DMS79 (cell line): ENCODE results near the gene CPSF4.
"Not testable (repeated sequence)": the region's sequence is repeated elsewhere in the genome, so short reads cannot be mapped to it uniquely, and the experiment has no call there.

ENCODE experiments used
- DNase-seq: peaks from one replicate; lab custom pipeline; 2025; lab: John Stamatoyannopoulos, UW

The CPSF4 gene

DNA sequence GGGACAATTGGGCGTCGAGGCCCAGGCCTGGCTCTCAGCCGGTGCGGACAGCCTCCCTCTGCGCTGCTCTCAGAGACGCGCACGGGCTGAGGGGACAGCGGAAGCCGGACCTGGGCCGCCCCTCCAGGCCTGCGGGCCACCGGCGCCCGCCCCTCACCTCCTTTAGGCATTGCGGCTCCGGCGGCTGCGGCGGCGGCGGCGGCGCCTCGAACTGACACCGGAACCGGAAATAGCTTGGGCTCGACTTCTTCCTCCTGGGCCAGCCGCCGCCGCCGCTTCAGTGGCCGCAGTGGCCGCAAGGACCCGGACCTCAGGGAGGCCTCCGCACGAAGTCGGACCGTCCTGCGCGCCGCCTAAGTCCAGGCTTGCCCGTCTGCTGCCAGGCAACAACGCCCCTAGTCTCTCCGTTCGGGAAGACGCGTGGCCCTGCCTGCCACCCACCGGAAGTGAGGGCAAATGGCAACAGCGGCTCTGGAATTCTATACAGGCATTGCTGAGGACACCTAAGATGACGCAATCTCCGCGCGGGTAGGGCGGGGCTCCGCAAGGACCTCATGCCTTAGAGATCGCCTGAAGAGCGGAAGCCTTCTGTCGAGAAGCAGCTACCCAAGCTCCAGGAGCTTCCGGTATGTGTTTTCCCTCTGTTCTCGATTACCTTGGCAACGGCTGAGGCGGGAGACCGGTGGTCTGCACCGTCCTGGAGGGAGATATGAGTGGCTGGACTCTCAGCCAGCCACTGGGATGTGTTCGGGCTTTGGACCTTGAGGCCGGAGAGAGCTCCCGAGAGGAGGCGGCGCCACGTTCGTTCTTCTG, 30.2 kb upstream of the CPSF4 start, which contains the start of the genes BUD31 and PDAP1:
TSS of gene BUD31 (plus strand) at position 591 of the 813 bp plus-strand sequence. CDS start 2,124 bp downstream, outside the sequence.
TSS of gene PDAP1 (minus strand) at position 219 of the 813 bp plus-strand sequence. CDS start at position 170, 49 bp downstream.
- DNase-seq = peak; percentile 91

- DNase-seq = no peak
Measured at GRCh38 chr7:99409192-99409572, 29.6 kb upstream of the CPSF4 start.

DNA sequence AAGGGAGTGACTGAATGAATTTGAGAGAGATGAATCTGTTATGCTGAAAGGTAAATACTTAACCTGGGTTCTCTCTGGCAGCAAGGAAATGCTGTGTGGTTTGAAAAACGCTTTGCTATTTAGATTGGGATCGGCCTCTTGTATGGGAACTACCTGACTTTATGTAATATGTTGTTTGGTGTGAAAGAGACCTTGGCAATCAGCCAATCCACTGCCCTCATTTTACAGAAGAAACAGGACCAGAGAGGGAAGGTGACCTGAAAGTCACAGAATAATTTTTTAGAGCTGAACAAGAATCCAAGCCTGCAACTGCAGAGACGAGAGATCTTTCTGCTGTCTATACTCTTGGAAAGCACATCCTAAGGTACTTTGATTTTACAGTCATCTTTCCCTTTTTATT, 28.9 kb upstream of the CPSF4 start:
- DNase-seq = no peak

DNA sequence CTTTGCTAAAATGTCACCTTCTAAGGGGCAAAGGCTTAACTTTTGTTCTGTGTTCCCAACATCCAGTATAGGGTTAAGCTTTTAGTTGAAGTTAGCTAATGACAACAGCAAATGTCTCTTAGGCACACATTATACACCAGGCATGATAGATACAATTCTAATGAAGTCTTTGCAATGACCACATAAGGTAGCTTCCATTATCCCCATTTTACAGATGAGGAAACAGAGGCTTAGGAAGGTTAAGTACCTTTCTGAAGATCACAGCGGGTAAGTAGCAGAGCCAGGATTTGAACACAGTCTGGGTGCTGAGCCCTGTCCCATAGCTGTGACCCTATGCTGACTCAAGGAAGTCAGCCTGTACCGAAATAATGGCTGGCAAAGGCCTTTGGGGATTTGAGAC, 28.1 kb upstream of the CPSF4 start:
- DNase-seq = no peak

DNA sequence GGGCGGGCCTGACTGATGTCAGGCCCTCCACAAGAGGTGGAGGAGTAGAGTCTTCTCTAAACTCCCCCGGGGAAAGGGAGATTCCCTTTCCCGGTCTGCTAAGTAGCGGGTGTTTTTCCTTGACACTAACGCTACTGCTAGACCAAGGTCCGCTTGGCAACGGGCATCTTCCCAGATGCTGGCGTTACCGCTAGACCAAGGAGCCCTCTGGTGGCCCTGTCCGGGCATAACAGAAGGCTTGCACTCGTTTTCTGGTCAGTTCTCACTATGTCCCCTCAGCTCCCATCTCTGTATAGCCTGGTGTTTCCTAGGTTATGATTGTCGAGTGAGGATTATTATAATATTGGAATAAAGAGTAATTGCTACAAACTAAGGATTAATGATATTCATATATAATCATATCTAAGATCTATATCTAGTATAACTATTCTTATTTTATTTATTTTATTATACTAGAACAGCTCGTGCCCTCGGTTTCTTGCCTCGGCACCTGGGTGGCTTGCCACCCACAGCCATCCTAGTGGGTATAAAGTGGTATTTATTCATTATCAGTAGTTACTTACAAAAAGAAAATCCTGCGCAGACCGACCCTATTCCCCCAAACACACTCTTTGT, 23.1 kb upstream of the CPSF4 start:
- DNase-seq = not testable (repeated sequence)

- no peak for DNase-seq
Measured at GRCh38 chr7:99418260-99418659, 20.5 kb upstream of the CPSF4 start.

DNA sequence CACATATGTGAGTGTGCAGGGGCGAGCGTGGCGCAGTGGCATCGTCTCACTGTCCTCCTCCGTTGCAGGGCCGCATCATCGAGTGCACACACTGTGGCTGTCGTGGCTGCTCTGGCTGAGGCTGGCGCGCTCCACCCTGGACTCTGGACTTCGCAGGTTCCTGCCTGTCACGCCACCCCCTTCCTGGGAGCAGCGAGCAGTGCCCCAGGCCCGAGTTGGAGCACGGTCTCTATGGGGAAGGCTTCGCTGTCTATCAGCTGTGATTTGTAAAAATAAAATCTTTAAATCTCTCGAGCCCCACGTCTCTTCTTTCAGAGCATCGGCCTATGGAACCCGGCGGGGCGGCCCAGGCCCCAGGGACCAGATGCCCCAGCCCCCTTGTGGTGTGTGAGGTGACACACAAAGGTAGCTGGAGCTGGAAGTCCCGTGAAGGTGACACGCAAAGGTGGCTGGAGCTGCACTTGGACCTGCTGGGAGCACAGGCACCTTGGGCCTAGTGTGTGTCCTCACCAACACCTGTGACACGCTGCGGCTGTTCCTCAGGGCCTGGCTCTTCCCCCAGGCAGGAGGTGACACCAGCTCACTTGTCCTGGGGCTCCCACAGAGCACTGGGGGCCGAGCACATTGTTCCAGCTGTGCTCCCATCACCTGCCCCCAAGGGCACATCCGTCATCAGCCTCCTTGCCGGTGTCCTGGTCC, 19.3 kb upstream of the CPSF4 start:
- no peak for DNase-seq

DNA sequence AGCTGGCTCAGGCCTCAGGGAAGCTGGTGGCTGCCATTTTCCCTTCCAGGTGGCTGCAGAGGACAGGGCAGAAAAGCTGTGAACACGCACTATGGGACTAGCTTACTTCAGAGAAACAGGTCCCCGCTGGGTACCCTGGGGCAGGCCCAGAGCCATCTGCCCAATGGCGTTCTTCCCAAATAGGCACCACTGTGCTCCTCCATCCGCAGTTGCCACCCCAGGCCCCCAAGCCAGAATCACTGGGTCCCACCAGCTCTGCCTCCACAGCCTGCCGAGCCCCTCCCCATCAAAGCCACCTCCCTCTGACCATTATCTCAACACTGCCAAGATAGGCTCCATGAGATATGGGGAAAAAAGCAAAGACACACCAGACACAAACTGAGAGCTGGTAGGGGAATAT, 18.5 kb upstream of the CPSF4 start:
- no peak for DNase-seq

- no peak for DNase-seq
Measured at GRCh38 chr7:99420986-99421385, 17.8 kb upstream of the CPSF4 start.

DNA sequence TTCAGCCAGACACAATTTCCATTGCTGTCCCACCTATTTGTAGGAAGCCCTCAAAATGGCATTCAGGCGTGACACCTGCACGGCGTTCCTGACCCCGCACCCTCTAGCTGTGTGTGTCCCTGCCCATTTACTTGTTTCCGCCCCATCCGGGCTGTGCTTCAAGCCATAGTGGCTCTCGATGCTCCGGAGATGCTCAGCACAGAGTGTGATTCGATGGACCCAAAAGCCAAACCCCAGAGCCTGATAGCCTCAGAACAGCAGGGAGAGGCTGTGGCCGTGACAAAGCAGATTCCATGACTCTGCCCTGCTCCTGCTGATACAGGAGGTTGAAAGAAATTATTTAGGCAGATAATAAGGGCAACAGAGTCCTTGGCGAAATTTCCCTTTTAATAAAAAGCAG, 16.6 kb upstream of the CPSF4 start:
- peak; percentile 69 for DNase-seq

- no peak for DNase-seq
Measured at GRCh38 chr7:99422625-99423024, 16.1 kb upstream of the CPSF4 start.

DNA sequence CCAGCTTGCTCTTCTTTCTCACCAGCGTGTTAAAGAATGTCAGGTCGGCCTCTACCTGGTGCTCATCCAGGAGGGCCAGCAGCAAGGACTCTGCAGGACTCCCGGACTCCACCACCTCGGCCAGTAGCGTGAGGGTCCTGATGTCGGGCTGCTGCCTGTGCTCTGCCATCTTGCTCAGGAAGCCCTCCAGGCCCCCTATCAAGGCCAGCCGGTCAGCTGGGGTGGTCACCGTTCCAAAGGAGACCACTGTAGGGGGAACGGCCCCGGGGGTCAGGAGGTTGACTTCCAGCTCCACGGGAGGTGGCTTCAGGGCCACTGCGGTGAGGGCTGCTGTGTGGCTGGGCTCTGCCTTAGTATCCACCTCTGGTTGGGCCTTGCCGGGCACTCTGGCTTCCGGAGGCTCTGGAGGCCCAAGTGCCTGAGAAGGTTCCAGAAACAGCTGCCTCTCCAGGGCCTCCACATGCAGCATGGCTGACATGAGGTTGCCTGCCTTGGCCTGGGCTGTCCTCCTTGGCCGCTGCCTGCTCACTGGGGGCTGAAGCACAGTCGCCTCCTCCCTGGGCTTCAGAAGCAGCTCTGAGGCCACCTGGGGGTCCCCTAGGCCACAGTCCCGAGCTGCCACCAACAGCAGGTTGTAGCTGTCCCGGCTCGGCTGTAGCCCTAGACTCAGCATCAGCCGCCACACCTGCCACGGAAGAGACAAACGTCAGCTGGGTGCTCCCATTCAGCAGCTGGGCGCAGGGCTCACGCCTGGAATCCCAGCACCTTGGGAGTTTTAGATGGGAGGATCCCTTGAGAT, 13.6 kb upstream of the CPSF4 start:
- no peak for DNase-seq

- no peak for DNase-seq
Measured at GRCh38 chr7:99428972-99429566, 9.7 kb upstream of the CPSF4 start.

DNA sequence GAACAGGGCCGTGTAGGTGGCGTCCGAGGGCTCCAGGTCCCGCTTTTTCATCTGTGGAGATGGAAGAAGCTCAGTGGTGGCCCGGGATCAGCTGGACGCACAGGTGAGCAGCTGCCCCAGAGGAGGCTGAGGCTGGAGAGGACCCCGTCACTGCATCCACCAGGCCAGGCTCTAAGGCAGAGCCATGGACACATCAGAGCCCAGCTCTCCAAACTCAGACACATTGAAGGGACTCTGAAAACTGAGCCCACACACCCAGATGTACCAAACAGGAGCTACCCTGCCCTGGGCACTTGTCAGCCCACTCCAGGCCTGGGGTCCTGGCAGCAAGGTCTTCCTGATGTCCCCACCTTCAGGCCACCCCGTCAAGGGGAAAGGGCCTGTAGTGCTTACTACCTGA, 9.0 kb upstream of the CPSF4 start:
- no peak for DNase-seq

- DNase-seq = not testable (repeated sequence)
Measured at GRCh38 chr7:99431756-99432540, 6.8 kb upstream of the CPSF4 start.

- no peak for DNase-seq
Measured at GRCh38 chr7:99433158-99433557, 5.6 kb upstream of the CPSF4 start.

DNA sequence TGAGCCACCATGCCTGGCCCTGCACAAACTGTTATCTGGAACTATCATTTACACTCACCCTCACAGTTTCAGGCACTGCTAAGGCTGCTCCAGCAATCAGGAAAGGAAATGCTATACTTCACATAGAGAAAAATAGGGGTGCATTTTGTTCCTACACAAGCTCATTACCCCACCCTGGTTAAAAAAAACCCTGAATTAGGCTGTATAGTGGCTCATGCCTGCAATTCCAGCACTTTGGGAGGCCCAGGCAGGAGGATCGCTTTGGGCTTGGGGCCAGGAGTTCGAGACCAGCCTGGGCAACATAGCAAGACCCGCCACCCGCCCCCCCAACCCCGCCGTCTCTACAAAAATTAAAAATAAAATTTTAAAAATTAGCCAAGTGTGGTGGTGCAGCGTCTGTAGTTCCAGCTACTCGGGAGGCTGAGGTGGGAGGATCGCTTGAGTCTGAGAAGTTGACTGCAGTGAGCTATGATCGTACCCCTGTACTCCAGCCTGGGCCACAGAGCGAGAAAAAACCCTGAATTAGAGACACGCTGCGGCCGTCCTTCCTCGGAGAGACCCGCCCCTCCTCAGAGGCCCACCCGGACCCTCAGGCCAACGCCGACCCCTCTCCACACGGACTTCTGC, 684 bp upstream of the CPSF4 start:
- no peak for DNase-seq

GRCh38 chr7:99440195-99440594, 1.5 kb downstream of the CPSF4 start:
- DNase-seq = no peak

- DNase-seq = no peak
Measured at GRCh38 chr7:99446096-99446495, 7.4 kb downstream of the CPSF4 start.

- no peak for DNase-seq
Measured at GRCh38 chr7:99447943-99448342, 9.2 kb downstream of the CPSF4 start.
